GM19238 (cell line): ENCODE measurements around the gene DSCAML1.

ENCODE experiments used
- DNase-seq: peaks from one replicate; pipeline ENCODE4 v3.0.0; 2011; ENCODE audit warnings: low spot score; ENCODE audit not compliant: insufficient read length

The DSCAML1 gene

GRCh38 chr11:117831661-117832415, 34.8 kb upstream of the DSCAML1 start:
- DNase-seq = no peak

GRCh38 chr11:117830674-117831351, 33.8 kb upstream of the DSCAML1 start:
- no peak for DNase-seq

DNA sequence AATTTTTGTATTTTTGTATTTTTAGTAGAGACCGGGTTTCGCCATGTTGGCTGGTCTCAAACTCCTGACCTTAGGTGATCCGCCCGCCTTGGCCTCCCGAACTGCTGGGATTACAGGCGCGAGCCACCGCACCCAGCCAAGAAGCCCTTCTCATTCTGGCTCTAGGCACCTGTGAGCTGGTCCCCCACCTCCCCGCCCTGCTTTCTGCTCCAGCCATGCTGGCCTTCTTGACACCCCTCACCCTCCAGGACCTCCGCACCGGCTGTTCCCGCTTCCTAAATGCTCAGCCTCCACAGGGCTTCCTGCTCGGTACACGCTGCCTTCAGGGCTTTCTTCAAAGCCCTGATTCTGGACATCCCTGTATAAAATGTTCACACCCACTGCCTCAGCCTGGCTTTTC, 33.1 kb upstream of the DSCAML1 start:
- no peak for DNase-seq

GRCh38 chr11:117829369-117829725, 32.3 kb upstream of the DSCAML1 start:
- no peak for DNase-seq

- DNase-seq = no peak
Measured at GRCh38 chr11:117828611-117829368, 31.8 kb upstream of the DSCAML1 start.

GRCh38 chr11:117827521-117828511, 30.8 kb upstream of the DSCAML1 start:
- no peak for DNase-seq

DNA sequence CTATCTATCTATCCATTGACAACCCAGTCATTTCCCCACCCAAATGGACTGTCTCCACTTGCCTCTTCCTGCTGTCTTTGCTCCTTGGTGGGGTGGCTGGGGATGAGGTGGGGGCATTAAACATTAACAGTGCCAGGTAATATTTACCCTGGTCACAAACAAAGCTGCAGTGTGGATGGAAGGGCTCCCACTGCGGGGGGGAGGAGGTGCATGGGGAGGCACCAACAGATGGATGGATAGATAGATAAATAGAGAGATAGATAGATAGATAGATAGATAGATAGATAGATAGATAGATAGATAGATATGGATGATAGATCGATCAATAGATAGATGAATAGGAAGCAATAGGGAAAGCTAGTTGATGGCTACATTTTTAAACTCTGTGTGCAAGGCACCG, 29.8 kb upstream of the DSCAML1 start:
- no peak for DNase-seq

DNA sequence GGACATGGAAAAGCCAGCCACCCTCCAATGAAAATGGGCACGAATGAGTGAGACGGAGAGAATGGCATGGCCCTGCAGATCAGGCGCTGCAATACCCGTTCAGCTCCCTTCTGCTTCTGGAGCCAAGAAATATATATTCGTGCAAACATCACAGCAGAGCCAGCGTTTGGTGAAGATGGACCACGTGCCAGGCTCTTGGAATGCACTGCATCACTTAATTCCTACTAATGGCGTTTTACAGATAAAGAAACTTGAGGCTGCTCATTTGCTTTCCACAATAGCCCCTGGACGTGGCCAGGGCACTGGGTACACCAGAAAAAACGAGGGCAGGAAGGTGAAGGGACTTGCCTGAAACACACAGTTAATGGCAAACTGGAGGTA, 29.2 kb upstream of the DSCAML1 start:
- DNase-seq = no peak

DNA sequence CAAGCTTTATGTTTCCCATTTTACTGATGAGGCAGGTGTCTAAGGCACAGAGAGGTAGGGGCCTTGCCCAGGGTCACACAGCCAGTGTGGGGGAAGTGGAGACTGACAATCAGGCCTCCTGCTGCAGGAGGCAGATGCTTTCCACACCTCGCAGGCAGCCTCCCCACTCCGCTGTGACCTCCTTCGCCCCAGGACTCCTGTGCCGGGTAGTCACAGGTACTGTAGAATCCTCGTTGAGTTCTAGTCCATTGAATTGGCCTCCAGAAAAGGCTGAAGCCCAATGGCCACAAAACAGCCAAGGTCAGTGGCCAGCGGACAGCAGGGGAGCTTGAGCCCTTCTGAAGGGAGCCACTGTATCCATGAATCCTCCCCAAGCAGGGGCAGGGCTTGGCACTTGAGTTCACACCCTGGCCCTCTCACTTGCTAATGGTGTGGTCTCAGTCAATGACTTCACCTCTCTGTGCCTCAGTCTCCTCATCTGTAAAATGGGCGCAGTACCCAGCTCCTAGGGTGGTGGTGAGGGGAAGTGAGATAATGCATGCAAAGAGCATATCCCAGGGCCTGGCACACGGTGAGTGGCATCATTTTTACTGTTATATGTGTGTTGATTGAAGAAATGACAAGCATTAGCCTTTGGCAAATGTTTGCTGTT, 28.6 kb upstream of the DSCAML1 start:
- no peak for DNase-seq

- no peak for DNase-seq
Measured at GRCh38 chr11:117824571-117825537, 27.8 kb upstream of the DSCAML1 start, which contains the start of gene FXYD2. FXYD2 (minus strand) TSS chr11:117824744; CDS start chr11:117824678, 66 bp downstream.

DNA sequence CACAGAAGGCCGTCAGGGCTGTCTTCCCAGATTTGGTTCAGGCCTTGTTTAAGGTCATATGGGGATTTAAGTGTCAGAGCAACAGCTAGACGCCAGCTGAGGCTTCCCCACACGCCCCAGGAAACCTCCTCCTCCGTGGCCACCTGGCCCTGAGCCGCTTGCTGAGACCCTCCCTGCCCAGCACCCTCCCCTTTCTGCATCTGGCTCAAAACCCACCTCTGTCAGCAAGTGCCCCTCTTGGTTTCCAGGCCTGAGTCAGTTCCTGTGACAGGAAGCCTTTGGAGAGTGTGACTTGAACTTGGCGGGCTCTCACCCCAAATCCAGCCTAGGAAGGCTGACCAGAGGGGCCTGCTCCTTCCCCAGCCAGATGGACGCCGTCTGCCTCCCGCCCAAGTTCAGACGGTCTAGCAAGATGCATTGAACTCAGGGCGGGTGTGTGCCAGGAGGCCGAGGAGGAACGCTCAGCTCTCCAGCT, 27.0 kb upstream of the DSCAML1 start:
- DNase-seq = no peak

GRCh38 chr11:117823294-117823945, 26.4 kb upstream of the DSCAML1 start:
- no peak for DNase-seq

- no peak for DNase-seq
Measured at GRCh38 chr11:117822074-117823033, 25.3 kb upstream of the DSCAML1 start.

GRCh38 chr11:117821431-117821830, 24.4 kb upstream of the DSCAML1 start:
- no peak for DNase-seq

DNA sequence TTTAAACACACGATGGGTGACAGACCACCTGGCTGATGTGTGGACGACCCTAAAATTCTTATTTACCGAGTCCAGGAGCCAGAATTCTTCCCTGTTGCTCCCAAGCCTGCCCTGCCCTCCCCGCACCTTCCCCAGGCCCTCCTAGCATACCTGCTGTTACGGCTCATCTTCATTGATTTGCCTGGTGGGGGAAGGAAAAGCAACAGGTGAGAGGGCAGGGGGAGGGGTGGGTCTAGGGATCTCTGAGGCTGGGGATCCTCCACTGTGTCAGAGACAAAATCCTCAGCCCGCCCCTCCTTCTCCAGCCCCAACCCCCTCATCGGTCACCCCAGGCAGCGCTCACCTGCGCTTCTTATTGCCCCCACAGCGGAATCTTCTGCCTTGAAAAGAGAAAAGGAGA, 23.5 kb upstream of the DSCAML1 start:
- DNase-seq = no peak

- no peak for DNase-seq
Measured at GRCh38 chr11:117820071-117820470, 23.1 kb upstream of the DSCAML1 start.
